Stimulated activated CD4-positive, alpha-beta T cell treated with anti-CD3 and anti-CD28 coated beads, Interleukin-1b, Interleukin-23, amount 100 ng/mL, for 4 hours (primary cell): ENCODE measurements around the gene FAM200B.

ENCODE experiments used
- DNase-seq, 2 donors: peaks; one replicate each; pipeline ENCODE4 v3.0.0-alpha.2; 2020; ENCODE audit warnings: low read depth in 2 of 2

The FAM200B gene

GRCh38 chr4:15668566-15669435, 12.8 kb upstream of the FAM200B start:
- no peak for DNase-seq

- DNase-seq = no peak
Measured at GRCh38 chr4:15670576-15670975, 11.1 kb upstream of the FAM200B start.

GRCh38 chr4:15672101-15672500, 9.5 kb upstream of the FAM200B start:
- DNase-seq = no peak

- no peak for DNase-seq
Measured at GRCh38 chr4:15673337-15673736, 8.3 kb upstream of the FAM200B start.

DNA sequence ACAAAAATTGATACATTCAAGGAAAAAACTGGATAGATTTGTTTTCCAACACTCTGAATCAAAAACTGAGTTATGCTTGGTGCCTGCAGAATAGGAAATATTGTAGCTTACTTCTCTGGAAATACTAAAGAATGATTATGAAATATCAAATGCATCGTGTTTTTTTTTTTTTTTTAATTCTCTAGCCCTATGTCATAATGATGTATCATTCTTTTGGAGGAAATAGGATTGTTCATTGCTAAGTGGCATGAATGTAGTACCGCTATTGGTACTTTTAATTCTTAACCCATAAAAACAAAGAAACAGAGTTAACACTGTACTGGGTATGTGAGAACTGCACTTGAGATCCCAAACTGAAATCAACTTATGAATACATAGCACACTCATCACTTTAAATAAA, 7.6 kb upstream of the FAM200B start:
- DNase-seq = no peak

DNA sequence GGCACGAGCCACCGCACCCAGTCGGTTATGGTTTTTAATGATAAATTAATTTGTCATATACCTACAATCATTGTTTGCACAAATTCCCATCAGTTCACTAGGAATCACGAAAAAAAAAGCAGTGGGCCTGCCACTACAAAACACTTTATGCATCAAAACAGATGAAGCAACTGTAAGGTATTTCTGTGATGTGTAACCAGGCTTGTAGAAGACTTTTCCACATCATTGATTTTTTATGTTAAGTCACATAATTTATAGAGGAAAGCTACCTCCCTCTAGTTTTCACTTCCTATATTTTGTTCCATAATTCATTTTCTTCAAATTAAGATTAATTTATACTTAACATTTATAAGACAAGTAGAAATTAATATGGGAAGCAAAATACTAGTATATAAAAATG, 6.7 kb upstream of the FAM200B start:
- no peak for DNase-seq

DNA sequence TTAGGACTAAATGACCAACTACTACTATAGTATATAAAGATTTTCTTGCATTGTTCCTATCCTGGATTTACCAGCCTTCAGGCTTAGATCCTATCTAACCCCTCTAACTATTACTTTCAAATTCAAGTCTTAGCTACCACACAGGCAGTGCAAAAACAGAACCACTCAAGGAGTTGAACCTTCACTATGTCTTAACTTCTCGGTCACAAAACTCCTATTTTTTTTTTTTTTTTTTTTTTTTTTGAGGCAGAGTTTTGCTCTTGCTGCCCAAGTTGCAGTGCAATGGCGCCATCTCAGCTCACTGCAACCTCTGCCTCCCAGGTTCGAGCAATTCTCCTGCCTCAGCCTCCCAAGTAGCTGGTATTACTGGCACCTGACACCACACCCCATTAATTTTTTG, 6.3 kb upstream of the FAM200B start:
- DNase-seq = no peak

DNA sequence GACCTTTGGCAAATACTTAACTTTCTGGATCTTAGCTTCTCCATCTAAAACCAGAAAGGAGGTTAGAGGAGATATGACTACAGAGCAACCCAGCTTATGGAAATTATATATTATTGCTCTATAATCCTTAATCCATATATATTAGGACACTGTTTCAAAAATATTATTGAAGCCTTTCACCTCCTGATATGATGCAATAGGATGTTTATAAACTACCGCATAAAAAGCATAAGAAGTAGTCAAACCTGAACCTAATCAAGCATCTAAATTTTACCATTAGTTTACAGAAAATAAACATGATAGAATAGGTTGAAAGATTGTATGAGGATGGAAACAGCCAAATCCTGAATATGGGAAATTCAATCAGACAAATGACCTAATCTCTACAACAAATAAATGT, 5.6 kb upstream of the FAM200B start:
- DNase-seq = no peak

DNA sequence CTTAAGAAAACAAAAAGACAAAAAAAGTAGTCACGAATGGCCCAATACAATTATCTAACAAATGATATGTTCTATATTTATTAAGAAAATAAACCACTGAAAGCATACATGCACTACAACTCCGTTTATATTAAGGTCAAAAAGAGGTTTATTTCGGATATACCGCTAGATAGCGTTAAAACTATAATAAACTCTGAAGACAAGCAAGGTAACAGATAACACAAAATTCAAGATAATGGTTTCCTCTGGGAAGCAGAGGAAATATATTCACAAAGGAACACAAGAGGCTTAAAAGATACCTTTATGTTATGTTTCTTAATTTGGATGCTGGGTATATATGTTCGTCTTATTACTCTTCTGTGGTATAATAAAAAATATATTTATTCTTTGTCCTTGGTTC, 4.7 kb upstream of the FAM200B start:
- DNase-seq = no peak

GRCh38 chr4:15677507-15677988, 4.1 kb upstream of the FAM200B start:
- DNase-seq = no peak

DNA sequence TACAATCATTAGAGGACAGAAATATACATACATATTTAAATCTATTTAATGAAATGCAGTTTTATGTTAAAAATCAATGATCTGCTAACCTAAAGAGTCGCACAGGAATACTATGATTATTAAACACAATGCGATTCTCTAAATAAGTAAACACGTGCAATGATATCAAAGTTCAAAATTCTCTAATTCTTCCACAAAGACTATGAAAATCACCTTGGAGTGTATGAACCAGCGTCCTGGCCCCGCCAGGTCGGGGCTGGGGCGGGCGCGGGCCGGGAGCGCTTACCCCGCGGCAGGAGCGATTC, 608 bp upstream of the FAM200B start:
- no peak for DNase-seq

GRCh38 chr4:15682242-15683142, 865 bp downstream of the FAM200B start:
- DNase-seq = no peak

DNA sequence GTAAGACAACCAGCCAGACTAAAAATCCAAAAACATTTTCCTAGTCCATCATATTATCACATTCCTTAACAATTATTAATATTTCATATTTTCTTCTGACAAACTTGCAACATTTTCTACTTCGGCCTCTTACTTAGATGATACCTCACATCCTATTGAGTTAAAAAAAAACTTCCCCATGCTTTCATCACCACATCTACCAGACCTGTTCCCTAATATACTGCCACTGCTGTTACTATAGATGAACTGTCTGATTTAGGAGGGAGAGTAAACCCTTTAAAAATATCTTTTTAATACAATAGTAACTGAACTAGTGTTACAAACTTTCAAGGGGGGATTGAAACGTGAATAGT, 1.5 kb downstream of the FAM200B start:
- DNase-seq = no peak

DNA sequence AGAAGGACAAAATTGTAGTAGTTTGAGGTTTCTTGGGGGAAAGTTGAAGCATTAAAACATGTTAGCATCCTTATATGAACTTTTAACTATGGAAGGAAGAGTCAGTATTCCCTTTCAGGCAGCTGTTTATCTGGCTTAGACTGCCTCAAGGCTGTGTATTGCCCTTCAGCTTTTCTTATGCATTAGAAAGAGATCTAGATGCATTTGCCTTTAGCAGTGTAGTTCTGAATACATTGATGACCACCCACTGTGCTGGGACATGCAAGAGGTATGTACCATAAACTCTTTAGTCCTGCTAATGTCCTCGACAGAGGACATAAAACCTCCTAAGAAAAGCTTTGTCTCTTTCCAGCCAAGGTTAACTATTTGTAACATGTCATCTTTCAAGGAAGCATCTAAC, 2.9 kb downstream of the FAM200B start:
- DNase-seq = no peak

- DNase-seq = no peak
Measured at GRCh38 chr4:15688051-15688450, 6.4 kb downstream of the FAM200B start.

DNA sequence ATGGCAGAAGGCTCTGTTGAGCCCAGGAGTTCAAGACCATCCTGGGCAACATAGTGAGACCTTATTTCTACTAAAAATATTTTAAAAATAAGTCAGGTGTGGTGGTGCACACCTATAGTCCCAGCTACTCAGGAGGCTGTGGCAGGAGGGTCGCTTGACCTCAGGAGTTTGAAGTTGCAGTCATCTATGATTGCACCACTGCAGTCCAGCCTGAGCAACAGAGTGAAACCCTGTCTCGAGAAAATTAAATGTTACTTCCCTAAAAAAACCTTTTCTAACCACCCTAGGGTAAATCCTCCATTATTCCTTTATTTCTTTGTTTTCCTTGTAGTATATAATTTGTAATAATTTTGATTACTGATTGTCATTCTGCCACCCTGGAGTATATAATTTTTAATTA, 7.9 kb downstream of the FAM200B start:
- DNase-seq = no peak

DNA sequence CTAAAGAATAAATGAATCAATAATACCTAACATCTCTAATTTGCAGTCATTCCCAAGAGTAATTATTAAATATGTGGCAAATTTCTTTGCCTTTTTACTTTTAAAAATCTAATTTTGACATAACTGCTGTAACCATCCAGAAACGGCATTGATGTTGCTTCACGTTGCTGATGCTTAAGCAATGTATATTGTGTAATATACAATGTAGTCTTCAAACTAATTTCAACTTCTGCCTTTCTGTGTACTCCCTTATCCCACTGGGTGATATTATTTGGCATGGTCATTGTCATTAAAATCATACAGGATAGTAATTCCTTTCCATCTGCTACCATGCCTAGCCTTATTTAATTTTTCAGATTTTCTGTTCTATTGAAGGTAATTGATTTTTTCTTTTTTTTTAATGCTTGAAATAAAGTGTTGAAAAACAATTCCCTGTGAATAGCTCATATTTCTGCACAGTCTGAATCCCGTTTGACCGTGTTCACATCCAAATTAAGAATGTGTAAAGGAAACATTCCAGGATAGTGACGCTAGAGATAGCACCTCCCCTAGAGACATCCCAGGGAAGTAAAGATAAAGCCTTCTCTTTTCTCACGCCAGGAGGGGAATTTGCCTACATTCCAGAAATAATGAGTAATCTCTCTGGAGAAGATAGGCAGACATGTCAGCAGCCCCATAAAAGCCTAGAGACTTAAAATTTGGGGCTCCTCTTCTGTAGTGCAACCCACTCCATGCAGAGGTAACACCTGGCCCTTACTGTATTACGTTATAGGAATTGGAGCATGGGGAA, 8.6 kb downstream of the FAM200B start:
- DNase-seq = no peak

- no peak for DNase-seq
Measured at GRCh38 chr4:15691346-15692135, 9.9 kb downstream of the FAM200B start.

DNA sequence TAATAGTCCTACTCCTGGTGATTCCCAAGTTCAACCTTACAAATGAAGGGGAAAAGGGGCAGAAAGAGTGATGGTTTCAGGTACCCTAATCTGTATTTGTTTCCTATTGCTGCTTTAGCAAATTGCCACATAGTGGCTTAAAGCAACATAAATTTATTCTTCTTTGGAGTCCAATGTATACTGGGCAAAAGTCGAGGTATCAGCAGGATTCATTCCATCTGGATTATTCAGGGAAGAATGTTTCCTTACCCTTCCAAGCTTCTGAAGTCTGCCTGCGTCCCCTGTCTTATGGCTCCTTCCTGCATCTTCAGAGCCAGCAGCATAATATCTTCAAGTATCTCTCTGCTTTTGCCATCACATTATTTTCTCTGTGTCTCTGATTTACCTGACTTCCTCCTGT, 11.0 kb downstream of the FAM200B start:
- DNase-seq = no peak

DNA sequence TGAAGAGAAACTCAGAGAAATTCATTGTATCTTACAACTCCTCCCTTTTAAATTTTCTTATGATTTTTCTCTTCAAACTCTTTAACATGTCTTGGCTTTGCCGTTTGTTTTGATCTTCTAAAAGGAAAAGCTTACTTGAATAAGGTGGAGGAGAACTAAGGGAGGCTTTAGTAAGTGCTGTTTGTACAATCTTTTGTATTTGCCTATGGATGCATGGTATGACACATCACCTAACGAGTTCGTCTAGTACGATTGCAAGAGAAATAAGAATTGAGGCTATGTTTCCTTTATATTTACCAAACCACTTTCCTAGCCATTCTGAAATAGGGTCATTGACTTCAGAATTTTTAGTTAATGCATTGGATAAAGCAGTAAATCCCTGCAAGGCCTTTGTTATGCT, 12.8 kb downstream of the FAM200B start:
- DNase-seq = no peak

DNA sequence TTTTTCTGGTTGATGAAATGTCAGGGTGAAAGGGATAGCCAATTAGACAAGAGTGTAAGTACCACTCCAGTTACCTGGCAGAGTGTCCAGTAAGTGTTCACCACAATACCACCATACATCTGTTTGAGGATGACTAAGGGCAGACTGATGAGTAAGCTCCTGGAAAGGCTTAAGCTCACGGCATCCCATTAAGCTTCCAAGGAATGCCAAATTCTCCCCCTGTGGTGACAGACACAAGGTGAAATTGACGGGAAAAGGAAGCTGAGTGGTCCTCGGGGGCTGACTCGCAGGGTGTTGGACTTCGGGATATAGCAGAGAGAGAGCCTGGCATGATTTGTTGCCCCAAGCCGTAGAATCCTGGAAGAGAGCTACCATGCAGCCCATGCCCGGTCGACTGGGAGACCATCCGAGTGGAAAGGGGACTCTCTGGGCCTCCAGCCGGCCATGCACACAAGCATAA, 13.6 kb downstream of the FAM200B start:
- no peak for DNase-seq
